ENCODE data around the gene NDUFA7.
"Not testable (repeated sequence)": the region's sequence is repeated elsewhere in the genome, so short reads cannot be mapped to it uniquely, and the experiment has no call there.

NDUFA7 gene

GRCh38 chr19:8319807-8320520 lies 1.2 kb downstream of the NDUFA7 start:
- no peak for DNase-seq (ENCODE audit: low spot score)

- DNase-seq (ENCODE audit: low spot score): not testable (repeated sequence)
These were observed 2.3 kb downstream of the NDUFA7 start for GRCh38 chr19:8318835-8319234.

DNA sequence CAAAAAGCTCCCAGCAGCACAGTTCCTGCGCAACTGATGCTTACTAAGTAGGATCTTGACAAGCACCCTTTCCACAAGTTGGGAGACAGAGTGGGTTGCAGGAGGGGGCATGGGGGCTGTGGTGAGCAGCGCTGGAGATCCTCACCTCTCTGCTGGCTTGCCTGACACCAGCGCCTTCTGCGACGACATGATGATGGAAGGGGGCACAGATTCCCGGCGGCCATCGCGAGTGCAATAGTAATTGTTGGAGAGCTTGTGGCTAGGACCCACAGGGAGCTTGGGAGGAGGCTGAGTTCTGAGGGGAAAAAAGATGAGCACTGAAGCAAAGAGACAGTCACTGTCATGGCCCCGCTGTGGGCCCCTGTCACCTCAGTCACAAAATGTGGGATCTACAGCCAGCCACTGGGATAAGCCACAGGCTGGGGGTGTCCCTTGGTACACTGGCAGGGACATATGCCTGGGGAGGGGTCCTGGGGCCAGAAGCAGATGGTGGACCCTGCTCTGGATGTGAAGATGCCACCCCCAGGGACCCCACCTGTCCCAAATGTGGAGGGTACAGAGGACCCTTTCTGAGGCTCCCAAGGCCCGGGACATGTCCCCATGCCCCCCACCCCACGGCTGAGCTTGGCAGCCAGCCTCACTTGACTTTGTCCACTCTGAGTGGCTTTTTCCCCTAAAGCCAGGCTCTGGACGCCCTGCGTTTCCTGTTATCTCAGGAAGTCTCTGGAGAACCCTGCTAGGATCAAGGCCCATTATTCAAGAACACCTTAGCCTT lies 4.6 kb downstream of the NDUFA7 start:
- no peak for DNase-seq (ENCODE audit: low spot score)

GRCh38 chr19:8314981-8315640 lies 6.1 kb downstream of the NDUFA7 start:
- DNase-seq (ENCODE audit: low spot score): not testable (repeated sequence)

DNA sequence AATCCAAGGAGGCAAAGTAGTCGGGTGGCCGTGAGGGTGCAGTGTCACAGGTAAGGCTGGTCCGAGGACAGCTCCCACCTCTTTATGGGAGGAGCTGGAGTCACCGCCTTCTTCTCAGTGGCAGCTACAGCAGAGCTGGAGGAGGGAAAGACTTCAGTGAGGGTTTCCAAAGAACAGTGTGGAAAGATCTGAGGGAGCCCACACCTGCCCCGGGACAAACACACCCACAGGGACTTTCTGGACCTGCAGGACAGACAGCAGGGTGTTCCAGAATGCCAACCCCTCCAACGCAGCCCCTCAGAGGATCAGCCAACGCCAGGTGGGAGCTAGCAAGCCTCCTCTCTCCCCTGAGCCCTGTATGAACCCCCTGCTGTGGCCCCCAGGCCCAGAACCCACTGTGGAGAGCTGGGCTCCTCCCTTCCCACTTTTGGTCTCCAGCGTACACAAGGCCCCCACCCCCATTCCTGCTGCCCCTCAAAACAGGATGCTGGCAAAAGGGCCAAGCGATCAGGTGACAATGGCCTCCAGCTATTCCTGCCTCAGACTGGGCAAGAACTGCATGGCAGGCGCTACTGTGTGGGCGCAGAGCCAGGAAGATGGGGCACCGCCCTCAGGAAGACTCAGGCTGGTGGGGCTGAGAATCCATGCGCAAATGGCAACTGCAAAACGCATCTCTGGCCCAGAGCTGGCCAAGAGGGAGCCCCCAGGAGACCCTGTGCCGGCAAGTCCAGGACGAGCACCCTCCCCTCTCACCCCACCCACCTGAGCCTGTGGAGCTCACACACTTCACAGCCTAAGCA lies 9.5 kb downstream of the NDUFA7 start:
- DNase-seq (ENCODE audit: low spot score): no peak

DNA sequence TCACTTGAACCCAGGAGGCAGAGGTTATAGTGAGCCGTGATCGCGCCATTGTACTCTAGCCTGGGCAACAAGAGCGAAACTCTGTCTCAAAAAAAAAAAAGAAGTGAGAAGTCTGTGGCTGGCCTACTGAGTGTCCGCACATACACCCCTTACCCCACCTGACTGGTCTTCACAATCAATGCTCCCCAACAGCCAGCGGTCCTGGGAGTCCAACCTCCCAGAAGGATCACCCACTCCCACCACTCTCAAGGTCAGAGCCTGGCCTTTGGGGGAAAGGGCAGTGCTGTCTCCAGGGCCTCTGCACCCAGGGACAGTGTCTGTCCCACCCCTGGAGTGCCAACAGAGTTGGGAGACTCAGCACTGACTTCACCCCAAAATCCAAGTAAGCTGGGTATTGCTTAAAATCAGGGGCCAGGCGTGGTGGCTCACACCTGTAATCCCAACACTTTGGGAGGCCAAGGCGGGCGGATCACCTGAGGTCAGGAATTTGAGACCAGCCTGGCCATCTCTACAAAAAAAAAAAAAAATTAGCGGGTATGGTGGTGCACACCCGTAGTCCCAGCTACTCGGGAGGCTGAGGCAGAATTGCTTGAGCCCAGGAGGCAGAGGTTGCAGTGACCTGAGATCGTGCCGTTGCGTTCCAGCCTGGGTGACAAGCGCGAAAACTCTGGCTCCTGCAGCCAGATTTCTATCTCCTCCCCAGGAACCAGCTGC lies 10.7 kb downstream of the NDUFA7 start:
- no peak for DNase-seq (ENCODE audit: low spot score)

GRCh38 chr19:8308891-8309291 lies 12.3 kb downstream of the NDUFA7 start:
- no peak for DNase-seq (ENCODE audit: low spot score)

DNA sequence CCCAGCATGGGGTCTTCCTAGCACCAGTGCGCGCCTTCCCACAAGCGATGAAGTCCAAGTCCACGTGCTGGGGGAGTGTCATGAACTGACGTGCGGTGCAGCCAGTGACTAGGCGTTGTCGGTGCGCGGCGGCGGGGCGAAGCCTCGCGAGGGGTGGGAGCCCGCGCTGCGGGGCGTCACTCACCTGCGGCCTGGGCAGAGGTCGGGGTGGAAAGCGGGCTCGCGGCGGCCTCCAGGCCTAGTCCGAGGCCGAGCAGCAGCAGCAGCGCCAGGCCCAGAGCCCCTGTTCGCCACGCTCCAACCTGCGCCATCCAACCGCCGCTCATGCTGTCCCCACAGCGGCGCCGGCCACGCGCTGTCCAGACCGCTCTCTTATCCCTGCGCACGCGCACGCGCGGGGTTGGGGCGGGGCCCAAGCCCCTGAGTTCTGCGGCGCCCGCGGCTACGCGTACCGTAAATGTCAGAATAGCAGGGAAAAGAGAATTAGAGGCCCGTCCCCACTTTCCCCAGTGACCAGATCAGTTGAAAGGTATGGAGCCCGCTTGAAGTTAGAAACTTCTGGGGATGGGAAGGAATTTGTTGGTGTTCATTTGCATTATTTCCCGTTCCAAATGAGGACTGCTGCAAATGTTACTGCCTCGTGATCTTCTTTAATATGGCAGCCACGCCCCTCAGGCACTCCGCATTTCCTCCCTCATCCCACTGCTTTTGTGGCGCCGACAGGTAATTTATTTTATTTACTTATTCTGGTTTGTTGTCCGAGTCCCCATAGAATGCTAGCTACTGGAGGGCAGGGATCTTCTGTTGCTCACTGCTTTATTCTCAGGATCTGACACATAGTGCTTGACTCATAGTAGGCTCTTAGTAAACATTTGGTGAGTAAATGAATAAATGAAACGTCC lies 13.0 kb downstream of the NDUFA7 start, which contains the start of gene CD320:
Gene CD320 (minus strand): TSS at position 394 of the 902 bp plus-strand sequence. CDS start 68 bp downstream, at position 326.
- DNase-seq (ENCODE audit: low spot score): peak; percentile 98

GRCh38 chr19:8307400-8307964 lies 13.7 kb downstream of the NDUFA7 start:
- DNase-seq (ENCODE audit: low spot score): peak; percentile 58

GRCh38 chr19:8306235-8307054 lies 14.7 kb downstream of the NDUFA7 start:
- no peak for DNase-seq (ENCODE audit: low spot score)

DNA sequence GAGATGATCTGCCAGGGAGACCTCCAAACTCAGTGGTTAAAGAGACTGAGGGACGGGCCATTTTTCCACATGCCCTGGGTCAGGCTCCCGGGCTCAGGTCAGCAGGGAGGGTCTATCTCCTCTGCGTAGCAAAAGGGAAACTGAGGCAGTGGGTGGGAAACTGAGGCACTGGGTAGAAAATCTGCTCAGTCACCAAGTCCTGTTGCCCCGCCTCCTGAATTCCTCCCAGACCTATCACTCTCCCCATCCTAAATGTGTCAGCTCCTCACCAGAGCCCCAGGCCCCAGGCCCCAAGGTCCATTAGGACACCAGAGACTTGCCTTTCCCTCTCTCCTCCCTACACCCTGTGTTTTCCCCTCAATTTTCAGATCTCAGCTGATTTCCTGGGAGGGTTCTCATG lies 15.4 kb downstream of the NDUFA7 start:
- DNase-seq (ENCODE audit: low spot score): no peak

- DNase-seq (ENCODE audit: low spot score): peak; percentile 61
These were observed 16.1 kb downstream of the NDUFA7 start for GRCh38 chr19:8304841-8305621.

- DNase-seq (ENCODE audit: low spot score): no peak
These were observed 18.4 kb downstream of the NDUFA7 start for GRCh38 chr19:8302734-8303133.

DNA sequence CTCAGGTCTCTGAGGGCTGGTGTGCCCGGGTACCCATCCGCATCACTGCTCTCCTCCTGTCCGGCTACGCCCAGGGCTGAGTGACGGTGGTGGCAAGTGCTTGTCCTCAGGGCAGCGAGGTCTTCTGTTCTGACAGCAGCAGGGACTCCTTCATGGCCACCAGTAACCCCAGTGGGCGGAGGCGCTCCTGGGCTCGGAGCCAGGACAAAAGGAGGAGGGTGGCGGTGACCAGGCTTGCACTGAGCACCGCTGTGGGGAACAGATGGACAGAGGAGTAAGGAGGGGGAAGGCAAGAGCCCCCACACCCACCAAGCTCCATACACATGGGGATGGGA lies 18.9 kb downstream of the NDUFA7 start:
- DNase-seq (ENCODE audit: low spot score): peak; percentile 53

DNA sequence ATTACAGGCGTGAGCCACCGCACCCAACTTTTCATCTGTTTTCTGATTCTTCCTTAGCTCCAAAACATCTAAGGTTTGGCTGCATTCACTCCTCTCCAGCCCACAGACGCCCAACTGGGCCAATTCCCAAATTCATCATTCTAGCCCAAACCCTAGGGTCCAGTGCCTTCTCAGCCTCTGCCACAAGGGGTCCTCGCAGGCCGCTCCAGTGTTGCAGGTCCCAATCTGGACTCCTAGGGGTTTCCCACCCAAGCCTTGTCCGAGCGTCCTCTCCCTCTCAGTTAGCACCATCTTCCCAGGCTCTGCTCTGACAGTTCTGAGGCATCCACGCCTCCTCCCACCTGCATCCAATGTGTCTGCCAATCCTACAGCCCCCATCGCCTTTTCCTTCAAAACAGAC lies 29.8 kb downstream of the NDUFA7 start:
- not testable (repeated sequence) for DNase-seq (ENCODE audit: low spot score)

- not testable (repeated sequence) for DNase-seq (ENCODE audit: low spot score)
These were observed 44.7 kb downstream of the NDUFA7 start for GRCh38 chr19:8276508-8276907.

DNA sequence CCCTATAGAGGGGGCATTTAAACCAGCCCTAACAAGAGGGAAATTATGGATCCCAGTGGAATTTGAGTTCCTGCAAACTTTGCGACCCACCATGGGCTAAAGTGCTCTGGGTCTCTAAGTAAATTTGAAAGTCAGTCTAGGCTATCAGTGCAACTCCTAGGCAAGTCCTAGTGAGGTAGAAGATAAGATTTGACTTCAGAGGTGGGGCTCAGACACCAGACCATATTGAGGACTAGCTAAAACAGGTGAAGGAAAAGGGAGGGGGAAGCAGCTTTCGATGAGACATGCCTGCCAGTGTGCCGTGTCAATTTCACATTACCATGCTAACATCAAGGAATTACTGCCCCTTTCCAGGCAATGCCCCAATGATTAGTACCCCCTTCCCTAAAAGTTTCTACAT lies 51.5 kb downstream of the NDUFA7 start:
- no peak for DNase-seq (ENCODE audit: low spot score)

GRCh38 chr19:8265872-8266271 lies 55.3 kb downstream of the NDUFA7 start:
- DNase-seq (ENCODE audit: low spot score): no peak

Data from D341Med (cell line).